Right lobe of liver (tissue), 6 donors: ENCODE measurements around the gene CNGB1. TPM values are rescaled to one million over a fixed set of nuclear protein-coding genes. Genes with fewer than 3 reads are reported as not detected.
"Not testable (repeated sequence)": the region's sequence is repeated elsewhere in the genome, so short reads cannot be mapped to it uniquely, and the experiment has no call there.

Experiments
- ATAC-seq, 4 donors: fragments of 200-7000 bp; cut with Tn5 transposase; one replicate each; pipeline ENCODE4 v1.9.1; 2020; ENCODE audit warnings: mild to moderate bottlenecking in 4 of 4, moderate library complexity in 4 of 4
- DNase-seq, 3 donors: peaks; one replicate each; pipeline ENCODE4 v3.0.0-alpha.2; 2020
- H3K27ac ChIP-seq, 3 donors: fragments of 200-600 bp; one replicate each; pipeline ENCODE4 v1.8.0; 2022
- H3K27me3 ChIP-seq, 2 donors: fragments of 200-600 bp; one replicate each; pipeline ENCODE4 v1.8.0; 2022
- H3K36me3 ChIP-seq, 4 donors: fragments of 200-600 bp; sonication (generic) in 1 of 4; one replicate each; pipeline versions ENCODE4 v1.5.1 to v1.8.0; 2017 to 2022; ENCODE audit warnings: control low read depth in 1 of 4
- H3K4me1 ChIP-seq, 4 donors: fragments of 200-600 bp; sonication (generic) in 1 of 4; one replicate each; pipeline versions ENCODE4 v1.5.1 to v1.8.0; 2017 to 2022; ENCODE audit warnings: control low read depth in 1 of 4
- H3K4me3 ChIP-seq, 3 donors: fragments of 200-600 bp; one replicate each; pipeline ENCODE4 v1.8.0; 2022
- H3K9me3 ChIP-seq, 4 donors: fragments of 200-600 bp; sonication (generic) in 1 of 4; one replicate each; pipeline versions ENCODE4 v1.5.1 to v1.8.0; 2017 to 2022; ENCODE audit warnings: control low read depth in 1 of 4
- POLR2A ChIP-seq: fragments of 450-650 bp; IDR thresholded peaks from one replicate; pipeline ENCODE4 v1.6.1; 2017; ENCODE audit warnings: antibody characterized with exemption, mild to moderate bottlenecking
- WGBS: methylation state at CpG from one replicate; pipeline ENCODE4 v1.1.6; 2018; ENCODE audit warnings: low coverage, low lambda C conversion rate; ENCODE audit not compliant: insufficient coverage; ENCODE audit errors: missing lambda C conversion rate; 5-methylcytosine and 5-hydroxymethylcytosine counted together
- intact Hi-C, 2 donors: fragments of 100-400 bp; cut with DNase I; formaldehyde crosslinking; loops; one replicate each; pipeline versions ENCODE4 v1.11.2 to v1.14.1; 2022
- total RNA-seq, 6 experiments: library from RNA; depleted of rRNA in 2 of 6; stranded (reverse); fragments of >200 nt in 2 of 6; fragmentation: NEBNext Ultra II Directional in 3 of 6; extraction: Animal tissue kit (Norgen Biotek cat#: 25700) in 3 of 6; gene quantifications; one replicate each; pipeline versions ENCODE4 v1.1.0 to v1.2.4, GENCODE V29; 2016 to 2023
- TF ChIP-seq, protein P1 (sequence below), 4 donors: fragments of 200-600 bp in 3 of 4; fragments of 450-650 bp in 1 of 4; IDR thresholded peaks; one replicate each; pipeline versions ENCODE4 v1.5.1 to v1.8.0; 2016 to 2022; ENCODE audit warnings: antibody characterized with exemption in 4 of 4, mild to moderate bottlenecking in 2 of 4
- donor health status: DM: no; HTN: yes; CAD: no.
- donor health status: DM: no; HTN: no; CAD: no.
- donor health status: DM: no; HTN: no; CAD: no.
- donor health status: DM: no; HTN: yes; CAD: no.
- donor health status: DM: no; HTN: yes; CAD: no.

CNGB1 gene
- total RNA-seq, 6 experiments from 2014 or later = not detected

DNA sequence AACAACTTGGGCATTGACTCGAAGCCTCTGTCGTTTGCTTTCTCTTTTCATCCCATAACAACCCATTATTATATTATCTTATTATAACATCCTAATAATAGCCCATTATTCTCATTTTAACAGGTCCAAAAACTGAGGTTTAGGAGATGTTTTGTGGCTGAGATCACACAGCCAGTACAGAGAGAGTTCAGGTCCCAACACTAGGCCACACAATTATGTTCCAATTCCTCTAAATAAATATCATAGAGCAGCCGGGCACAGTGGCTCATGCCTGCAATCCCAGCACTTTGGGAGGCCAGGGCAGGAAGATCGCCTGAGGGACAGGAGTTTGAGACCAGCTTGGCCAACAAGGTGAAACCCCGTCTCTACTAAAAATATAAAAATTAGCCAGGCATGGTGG, 128.3 kb downstream of the CNGB1 start:
- intact Hi-C loops = no loop called here
- ATAC-seq (no peak), DNase-seq (no peak)
- Histone ChIP-seq H3K4me1 (peaks cover 0 to 10% (median 2%) of the 10 kb centered on the region in 4 donors), H3K9me3 (no peaks in the 10 kb centered on the region), H3K36me3 (no peaks in the 10 kb centered on the region), H3K27me3 (no peaks in the 10 kb centered on the region), H3K27ac (no peak overlapping the region), H3K4me3 (no peak overlapping the region)
- WGBS = 72% methylated on average over 4 of the region's 5 CpGs
- TF ChIP-seq, protein P1, sequence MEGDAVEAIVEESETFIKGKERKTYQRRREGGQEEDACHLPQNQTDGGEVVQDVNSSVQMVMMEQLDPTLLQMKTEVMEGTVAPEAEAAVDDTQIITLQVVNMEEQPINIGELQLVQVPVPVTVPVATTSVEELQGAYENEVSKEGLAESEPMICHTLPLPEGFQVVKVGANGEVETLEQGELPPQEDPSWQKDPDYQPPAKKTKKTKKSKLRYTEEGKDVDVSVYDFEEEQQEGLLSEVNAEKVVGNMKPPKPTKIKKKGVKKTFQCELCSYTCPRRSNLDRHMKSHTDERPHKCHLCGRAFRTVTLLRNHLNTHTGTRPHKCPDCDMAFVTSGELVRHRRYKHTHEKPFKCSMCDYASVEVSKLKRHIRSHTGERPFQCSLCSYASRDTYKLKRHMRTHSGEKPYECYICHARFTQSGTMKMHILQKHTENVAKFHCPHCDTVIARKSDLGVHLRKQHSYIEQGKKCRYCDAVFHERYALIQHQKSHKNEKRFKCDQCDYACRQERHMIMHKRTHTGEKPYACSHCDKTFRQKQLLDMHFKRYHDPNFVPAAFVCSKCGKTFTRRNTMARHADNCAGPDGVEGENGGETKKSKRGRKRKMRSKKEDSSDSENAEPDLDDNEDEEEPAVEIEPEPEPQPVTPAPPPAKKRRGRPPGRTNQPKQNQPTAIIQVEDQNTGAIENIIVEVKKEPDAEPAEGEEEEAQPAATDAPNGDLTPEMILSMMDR (IDR thresholded peaks at IDR 0.05) = no peak
- no peak for TF ChIP-seq POLR2A

DNA sequence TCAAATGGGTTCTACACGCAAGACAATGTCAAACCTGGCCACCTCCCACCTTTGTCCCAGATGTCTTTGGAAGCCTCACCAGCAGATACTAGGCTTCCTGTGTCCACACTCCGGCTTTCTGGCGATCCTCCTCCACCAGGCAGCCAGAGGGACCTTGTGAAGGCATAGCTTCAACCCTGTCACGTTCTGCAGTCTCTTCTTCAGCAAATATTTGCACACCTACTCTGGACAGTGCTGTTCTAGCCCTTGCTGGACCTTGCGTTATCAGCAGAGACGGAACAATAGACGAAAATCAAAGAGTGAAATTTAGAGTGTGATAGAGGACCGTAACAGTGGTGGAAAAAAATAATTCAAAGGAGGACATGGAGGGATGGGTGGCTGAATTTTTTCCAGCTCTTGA, 130.1 kb downstream of the CNGB1 start:
- Histone ChIP-seq H3K27me3 (no peaks in the 10 kb centered on the region), H3K27ac (no peak overlapping the region), H3K4me1 (peaks cover 0 to 10% (median 2%) of the 10 kb centered on the region in 4 donors), H3K9me3 (no peaks in the 10 kb centered on the region), H3K36me3 (no peaks in the 10 kb centered on the region), H3K4me3 (no peak overlapping the region)
- WGBS = 36% methylated on average over 8 of the region's 8 CpGs
- ATAC-seq = peak; percentile 73 to 97 (median 92)
- peak in 2 of 3 donors; percentile 64 to 66 for DNase-seq
- intact Hi-C loops = no loop called here
- TF ChIP-seq, protein P1 (IDR thresholded peaks at IDR 0.05) = no peak
- no peak for TF ChIP-seq POLR2A

DNA sequence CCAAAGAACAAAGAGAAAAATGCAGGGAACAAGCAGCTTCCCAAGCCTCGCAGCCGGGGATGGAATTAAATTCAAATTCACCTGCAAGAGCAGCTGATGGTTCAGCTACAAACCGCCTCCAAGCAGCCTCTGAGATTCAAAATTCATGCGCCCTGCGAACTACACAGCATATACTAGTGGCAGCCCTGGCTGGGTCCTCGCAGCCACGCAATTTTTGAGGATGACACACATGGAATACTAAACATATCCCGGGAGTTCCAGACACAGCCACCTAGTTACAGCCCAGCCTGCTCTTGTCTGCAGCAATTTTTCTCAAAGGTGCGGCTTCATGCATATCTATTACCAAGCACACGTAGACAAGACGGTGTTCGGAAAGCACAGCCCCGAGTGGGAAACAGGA, 132.8 kb downstream of the CNGB1 start:
- H3K4me1 ChIP-seq = peaks cover 0 to 10% (median 2%) of the 10 kb centered on the region in 4 donors
- no peak overlapping the region for H3K4me3 ChIP-seq
- no peaks in the 10 kb centered on the region for H3K9me3 ChIP-seq
- H3K27me3 ChIP-seq = no peaks in the 10 kb centered on the region
- DNase-seq = no peak
- intact Hi-C loops = no loop called here
- no peak for ATAC-seq
- 86% methylated on average over 9 of the region's 13 CpGs for WGBS
- H3K27ac ChIP-seq = no peak overlapping the region
- H3K36me3 ChIP-seq = no peaks in the 10 kb centered on the region
- TF ChIP-seq, protein P1 (IDR thresholded peaks at IDR 0.05) = no peak
- TF ChIP-seq POLR2A = no peak

DNA sequence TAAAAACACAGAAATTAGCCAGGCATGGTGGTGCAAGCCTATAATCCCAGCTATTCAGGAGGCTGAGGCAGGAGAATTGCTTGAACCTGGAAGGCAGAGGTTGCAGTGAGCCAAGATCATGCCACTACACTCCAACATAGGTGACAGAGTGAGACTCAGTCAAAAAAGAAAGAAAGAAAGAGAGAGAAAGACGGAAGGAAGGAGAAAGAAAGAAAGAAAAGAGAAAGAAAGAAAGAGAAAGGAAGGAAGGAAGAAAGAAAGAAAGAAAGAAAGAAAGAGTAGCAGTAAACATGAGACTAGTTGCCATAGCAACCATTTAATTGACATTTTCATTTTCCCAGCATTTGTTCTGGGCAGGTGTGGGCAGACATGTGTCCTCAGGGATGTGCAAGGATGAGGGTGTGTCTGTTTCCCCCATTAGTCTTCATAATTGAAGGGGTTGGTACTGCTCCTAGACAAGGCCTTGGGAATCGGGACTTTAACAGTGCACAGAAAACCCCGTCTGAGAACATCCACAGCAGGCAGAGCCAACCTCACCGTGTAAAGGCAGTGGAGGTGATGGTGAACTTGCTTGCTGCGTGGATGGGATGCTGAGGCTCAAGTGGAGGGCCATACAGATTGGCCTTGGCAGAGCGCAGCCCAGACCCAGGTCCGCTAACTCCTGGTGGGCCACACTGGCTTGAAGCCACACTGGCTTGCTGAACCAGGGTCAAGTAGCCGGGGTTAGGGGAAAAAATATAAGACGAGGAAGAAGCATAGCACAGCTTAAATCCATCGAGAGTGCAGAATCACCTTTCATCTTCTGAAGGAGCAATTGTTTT, 133.4 kb downstream of the CNGB1 start:
- Histone ChIP-seq H3K36me3 (no peaks in the 10 kb centered on the region), H3K4me3 (no peak overlapping the region), H3K27ac (no peak overlapping the region), H3K4me1 (peaks cover 0 to 10% (median 2%) of the 10 kb centered on the region in 4 donors), H3K9me3 (no peaks in the 10 kb centered on the region), H3K27me3 (no peaks in the 10 kb centered on the region)
- ATAC-seq = no peak
- 82% methylated on average over 6 of the region's 10 CpGs for WGBS
- no peak for DNase-seq
- TF ChIP-seq POLR2A = no peak
- TF ChIP-seq, protein P1 (IDR thresholded peaks at IDR 0.05) = no peak
- intact Hi-C loops = no loop called here

DNA sequence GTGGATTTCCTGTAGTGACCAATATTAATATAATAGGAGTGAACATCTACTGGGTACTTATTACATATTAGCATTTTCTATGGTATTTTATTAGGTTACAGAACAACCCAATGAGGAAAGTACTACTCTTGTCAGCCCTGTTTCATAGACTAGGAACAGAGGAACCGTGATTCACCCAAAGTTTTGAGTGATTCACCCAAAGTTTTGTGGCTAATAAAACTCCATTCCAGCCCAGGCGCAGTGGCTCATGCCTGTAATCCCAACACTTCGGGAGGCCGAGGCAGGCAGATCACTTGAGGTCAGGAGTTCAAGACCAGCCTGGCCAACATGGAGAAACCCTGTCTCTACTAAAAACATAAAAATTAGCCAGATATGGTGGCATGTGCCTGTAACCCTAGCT, 135.5 kb downstream of the CNGB1 start:
- H3K9me3 ChIP-seq, ATAC-seq, H3K27me3 ChIP-seq, H3K4me3 ChIP-seq, DNase-seq, intact Hi-C loops, H3K27ac ChIP-seq, H3K4me1 ChIP-seq, H3K36me3 ChIP-seq: not testable (repeated sequence)
- WGBS = 92% methylated on average over 3 of the region's 4 CpGs
